WI38 (cell line): Measurements from ENCODE around the gene ZNF506.

Experiments
- H3K4me3 ChIP-seq: 2 replicates; pipeline ENCODE4 v1.5.1; 2011; ENCODE audit warnings: low read depth, mild to moderate bottlenecking, control low read depth, low read length
- CTCF ChIP-seq: IDR thresholded peaks from 2 replicates; pipeline ENCODE4 v1.5.1; 2012; ENCODE audit warnings: low read depth, mild to moderate bottlenecking, control low read depth, low read length

Gene ZNF506

GRCh38 chr19:19750842-19751790 lies 70.4 kb downstream of the ZNF506 start:
- no peak for TF ChIP-seq CTCF
- H3K4me3 ChIP-seq, result no peak overlapping the region

GRCh38 chr19:19749908-19750841 lies 71.4 kb downstream of the ZNF506 start:
- H3K4me3 ChIP-seq, result no peak overlapping the region
- TF ChIP-seq CTCF, result no peak

GRCh38 chr19:19749117-19749907 lies 72.2 kb downstream of the ZNF506 start:
- TF ChIP-seq CTCF, result no peak
- H3K4me3 ChIP-seq, result no peak overlapping the region

- no peak for TF ChIP-seq CTCF
Measured at GRCh38 chr19:19748249-19748938, 73.2 kb downstream of the ZNF506 start.

GRCh38 chr19:19747357-19748220 lies 74.0 kb downstream of the ZNF506 start:
- no peak for TF ChIP-seq CTCF
- no peak overlapping the region for H3K4me3 ChIP-seq

More at GRCh38 chr19:19748249-19748938, 73.2 kb downstream of the ZNF506 start:
- H3K4me3 ChIP-seq, result no peak overlapping the region
